HG02588 (cell line): Measurements from ENCODE around the gene GNGT1.

ENCODE experiments used
- ATAC-seq: cut with Tn5 transposase; IDR thresholded peaks from one replicate; pipeline ENCODE4 v1.9.1; 2021; ENCODE audit warnings: mild to moderate bottlenecking, moderate library complexity; ENCODE audit not compliant: unreplicated experiment

The GNGT1 gene

GRCh38 chr7:93938293-93938692, 31.9 kb downstream of the GNGT1 start:
- no peak for ATAC-seq

DNA sequence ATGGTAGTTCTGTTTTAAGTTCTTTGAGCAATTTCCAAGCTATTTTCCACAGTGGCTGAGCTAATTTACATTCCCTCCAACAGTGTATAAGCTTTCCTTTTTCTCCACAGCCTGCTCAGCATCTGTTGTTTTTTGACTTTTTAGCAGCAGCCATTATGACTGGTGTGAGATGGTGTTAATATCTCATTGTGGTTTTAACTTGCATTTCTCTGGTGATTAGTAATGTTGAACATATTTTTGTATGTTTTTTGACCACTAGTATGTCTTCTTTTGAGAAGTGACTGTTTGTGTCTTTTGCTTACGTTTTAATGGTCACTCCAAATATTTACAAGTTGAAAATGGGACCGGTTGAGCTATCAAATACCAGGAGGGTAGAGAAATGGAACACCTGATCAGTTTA, 35.6 kb downstream of the GNGT1 start:
- ATAC-seq = no peak

DNA sequence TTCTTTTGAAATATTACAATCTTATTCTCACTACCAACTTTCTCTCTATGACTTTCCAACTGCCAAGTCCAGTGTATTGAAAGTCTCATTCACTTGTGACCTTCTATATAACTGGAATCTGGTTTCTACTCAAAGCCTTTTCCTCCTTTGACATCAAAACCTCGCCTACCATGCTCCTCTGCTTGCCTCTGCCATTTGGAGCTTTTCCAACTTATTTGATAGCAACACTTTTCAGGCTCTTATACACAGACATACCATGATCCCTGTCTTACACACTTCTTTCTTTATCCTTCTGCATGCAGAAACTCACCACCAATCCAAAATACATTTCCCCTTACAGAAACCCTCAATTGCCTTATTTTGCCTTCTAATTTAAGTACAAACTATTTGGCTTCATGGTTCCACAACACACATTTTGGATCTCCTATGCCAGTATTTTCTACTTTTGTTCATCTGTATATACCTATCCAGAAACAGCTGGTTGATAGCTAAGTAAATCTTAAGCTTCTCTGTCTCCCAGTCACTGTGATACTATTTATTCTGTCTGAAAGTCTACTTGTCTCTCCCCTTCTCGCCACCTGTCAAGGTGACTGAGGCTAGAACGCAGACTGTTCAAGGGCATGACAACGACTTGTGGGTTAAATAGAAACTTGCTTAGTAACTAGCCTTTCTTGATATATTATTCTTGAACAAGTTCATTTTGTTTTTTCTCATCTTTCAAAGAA, 37.6 kb downstream of the GNGT1 start:
- ATAC-seq = no peak

- no peak for ATAC-seq
Observed at GRCh38 chr7:93944673-93945072, 38.3 kb downstream of the GNGT1 start.

DNA sequence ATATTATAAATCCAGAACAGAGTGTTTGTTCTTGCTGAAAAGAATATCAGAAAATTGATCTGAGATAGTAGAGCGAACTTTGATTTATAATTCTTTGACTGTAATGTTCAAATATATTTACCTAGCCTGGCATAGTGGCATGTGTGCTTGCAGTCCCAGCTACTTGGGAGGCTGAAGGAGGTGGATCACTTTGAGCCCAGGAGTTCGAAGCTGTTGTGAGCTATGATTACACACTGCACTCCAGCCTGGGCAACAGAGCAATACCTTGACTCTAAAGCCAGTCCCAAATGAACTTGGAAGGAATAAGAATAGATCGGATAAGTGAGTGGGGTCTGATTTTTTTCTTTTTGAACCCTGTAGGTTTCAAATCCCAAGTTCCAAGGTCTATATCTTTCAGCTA, 38.7 kb downstream of the GNGT1 start:
- ATAC-seq = no peak

DNA sequence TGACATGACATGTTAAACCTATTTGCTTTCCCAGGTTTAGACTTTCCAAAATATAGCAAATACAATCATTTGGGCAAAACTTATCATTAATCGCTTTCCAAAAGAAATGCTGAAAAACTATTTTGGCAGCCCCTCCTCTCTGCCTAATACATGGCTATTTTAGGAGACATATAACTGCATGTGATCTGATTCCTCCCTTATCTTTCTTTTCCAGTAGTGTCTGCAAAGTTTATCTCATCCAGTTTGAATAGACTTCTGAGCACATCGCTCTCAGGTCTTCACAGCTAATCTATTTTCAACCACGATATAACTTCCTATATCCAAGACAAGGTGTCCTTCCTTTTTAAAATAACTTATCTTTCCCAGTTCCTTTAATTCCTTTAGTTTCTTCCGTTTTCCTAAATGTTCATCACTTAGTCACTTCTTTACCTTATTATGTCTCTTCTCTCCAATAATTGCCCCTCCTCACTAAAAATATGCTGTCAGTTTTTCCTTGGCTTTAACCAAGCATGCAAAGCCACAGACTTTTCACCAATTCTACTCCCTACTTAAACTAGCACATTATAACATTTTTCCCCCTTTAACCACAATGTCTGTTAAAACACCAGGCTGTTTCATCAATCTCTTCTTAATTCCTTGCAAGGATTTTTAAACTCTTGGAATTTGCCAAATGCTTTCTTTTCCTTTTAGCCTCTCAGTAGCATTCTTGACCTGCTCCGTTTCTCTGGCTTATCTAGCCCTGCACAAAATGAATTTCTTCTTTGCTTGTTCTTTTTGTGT, 39.6 kb downstream of the GNGT1 start:
- ATAC-seq = no peak

DNA sequence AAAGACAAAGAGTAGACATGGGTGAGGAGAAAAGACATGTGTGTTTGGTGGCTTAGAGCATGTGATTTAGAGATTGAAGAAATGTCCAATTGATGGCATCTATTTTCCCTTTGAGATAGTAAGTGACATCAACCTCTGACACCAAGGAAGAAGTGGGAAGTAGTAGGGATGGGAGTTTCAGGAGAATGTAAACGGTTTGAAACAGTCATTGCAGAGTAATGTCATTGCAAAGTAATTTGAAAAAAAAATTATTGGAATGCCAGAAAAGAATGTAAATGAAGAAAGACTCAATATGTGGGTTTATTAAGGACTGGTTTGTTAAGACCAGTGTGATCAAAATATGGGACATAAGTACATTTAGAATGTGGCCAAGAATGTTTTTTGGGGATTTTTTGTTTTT, 41.7 kb downstream of the GNGT1 start:
- no peak for ATAC-seq

GRCh38 chr7:93948873-93949272, 42.5 kb downstream of the GNGT1 start:
- ATAC-seq = no peak

DNA sequence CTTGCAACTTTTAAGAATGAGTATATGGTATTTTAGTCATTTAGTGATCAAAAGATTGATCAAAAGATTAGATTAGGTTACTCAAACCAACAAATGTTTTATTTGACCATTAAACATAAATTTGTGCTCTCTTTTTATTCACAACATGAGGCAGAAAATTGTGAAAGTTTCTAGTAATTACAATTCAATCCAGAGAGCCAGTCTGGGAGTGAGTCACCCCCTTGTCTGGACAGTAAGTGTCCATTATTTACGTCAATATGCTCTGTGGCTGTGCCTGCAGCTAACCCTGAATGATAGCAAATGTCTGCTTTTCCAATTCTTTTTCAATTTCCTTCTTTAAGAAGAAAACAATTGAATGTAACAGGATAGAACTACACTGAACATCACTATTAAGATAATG, 43.1 kb downstream of the GNGT1 start:
- no peak for ATAC-seq

DNA sequence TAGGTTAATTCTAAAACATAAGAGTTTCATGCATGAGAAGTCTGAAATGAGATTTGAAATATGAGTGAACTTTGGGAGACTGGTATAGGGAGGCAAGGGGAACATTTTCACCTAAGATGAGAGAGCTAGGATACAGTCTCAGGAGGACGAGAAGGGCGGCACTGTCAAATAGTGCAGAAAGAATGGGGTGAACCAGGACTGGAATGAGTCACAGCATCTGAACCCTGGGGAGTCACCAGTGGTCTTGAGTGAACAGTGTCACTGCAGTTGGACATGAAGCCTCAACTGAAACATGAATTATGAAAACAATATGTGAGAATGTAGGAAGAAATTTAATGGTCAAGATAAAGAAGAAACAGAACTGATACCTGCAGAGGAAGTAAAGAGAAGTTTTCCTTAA, 48.9 kb downstream of the GNGT1 start:
- ATAC-seq = peak; percentile 68

DNA sequence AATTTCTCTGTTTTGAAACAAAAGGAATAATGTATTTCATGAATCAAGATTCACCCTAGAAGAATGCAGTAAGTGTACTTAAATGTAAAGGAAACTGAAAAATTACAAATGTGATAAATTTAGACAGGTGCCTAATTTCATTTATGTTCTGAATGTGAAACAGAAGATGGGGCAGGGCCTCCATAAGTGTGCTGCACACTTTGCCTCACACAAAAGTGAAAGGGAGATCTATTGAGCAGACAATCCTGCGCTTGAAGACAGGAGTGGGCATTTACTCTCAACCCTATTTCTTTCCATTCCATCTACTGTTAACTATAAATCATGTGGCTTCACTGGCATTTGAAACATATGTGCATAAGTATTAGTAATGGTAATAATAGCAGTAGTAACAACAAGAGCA, 51.4 kb downstream of the GNGT1 start:
- no peak for ATAC-seq

DNA sequence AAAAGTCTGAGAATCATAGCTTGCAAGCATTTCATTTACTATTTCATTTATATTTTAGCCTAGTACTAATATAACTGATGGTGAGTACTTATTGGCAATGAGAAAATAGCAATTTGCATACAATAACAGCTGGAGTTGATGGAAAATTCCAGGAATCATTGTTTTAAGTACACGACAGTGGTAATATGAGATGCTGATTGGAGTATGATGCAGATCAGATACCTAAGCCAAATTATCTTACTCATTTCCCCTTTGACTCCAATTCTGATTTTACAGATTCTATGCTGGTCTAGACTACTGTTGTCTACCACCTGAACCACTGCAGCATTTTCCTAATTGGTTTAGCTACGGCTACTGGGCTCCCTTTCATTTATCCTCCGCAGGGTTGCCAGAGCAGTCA, 51.8 kb downstream of the GNGT1 start:
- ATAC-seq = no peak

DNA sequence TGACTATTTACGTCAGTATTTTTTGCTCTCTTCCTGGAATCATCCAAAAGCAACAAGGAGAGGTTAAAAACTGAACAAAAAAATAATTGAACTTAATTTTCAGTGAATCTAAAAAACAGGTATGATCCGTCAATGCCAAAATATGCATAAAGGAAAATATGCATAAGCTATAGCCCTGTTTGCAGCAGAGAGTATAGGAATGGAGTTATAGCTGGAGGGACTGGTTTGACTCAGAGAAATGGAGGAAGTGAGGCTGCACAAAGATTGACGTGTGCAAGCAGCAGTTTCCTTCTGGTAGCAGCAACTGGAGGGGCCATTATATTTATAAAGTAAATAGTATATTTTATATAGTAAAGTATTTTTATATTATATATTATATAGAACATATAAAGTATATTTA, 52.3 kb downstream of the GNGT1 start:
- ATAC-seq = no peak
